Endothelial cell of umbilical vein (primary cell): Measurements from ENCODE around the gene MS4A8. TPM values are rescaled to one million over a fixed set of nuclear protein-coding genes. Genes with fewer than 3 reads are reported as not detected.

Experiments used
- BruUV-seq: library from RNA; stranded (reverse); fragments of 400-500 nt; replicated peaks from 2 replicates; lab custom pipeline; 2021; lab: Mats Ljungman, UMichigan
- CTCF ChIA-PET: fragments of 300-600, 350-600 bp; sonication (Branson Sonifier 250); formaldehyde crosslinking; loops from one replicate; lab custom pipeline; 2021; ENCODE audit warnings: antibody characterized with exemption, inconsistent platforms; lab: Charles Lee
- POLR2A ChIA-PET: fragments of 300-600, 350-600 bp; sonication (Branson Sonifier 250); formaldehyde crosslinking; loops from one replicate; lab custom pipeline; 2021; ENCODE audit warnings: antibody characterized with exemption, inconsistent platforms; lab: Charles Lee
- DNase-seq: peaks from one replicate; pipeline ENCODE4 v3.0.0-alpha.2; 2011; ENCODE audit warnings: low read depth, low spot score
- FAIRE-seq: peaks from 2 replicates; lab custom pipeline; 2011; peaks lifted over from hg19 to GRCh38; lab: Jason Lieb, UNC
- H2AFZ ChIP-seq: 2 replicates; pipeline ENCODE4 v1.6.0; 2012; ENCODE audit warnings: low read depth, low read length, control low read depth, inconsistent platforms
- H3K27ac ChIP-seq: 2 replicates; pipeline ENCODE4 v1.5.1; 2011; ENCODE audit warnings: low read depth, mild to moderate bottlenecking, control low read depth, low read length, moderate library complexity; ENCODE audit not compliant: insufficient read depth
- H3K27me3 ChIP-seq, 2 experiments: 2 replicates each; pipeline versions ENCODE4 v1.6.0 to v1.6.1; 2011; ENCODE audit warnings: low read length in 2 of 2, mixed read lengths in 1 of 2; ENCODE audit not compliant: control insufficient read depth in 2 of 2, insufficient read depth in 2 of 2
- H3K36me3 ChIP-seq, 2 experiments: 2 replicates in 1 of 2; 3 replicates in 1 of 2; pipeline ENCODE4 v1.5.1; 2011; ENCODE audit warnings: low read length in 2 of 2, mild to moderate bottlenecking in 1 of 2, moderate library complexity in 1 of 2; ENCODE audit not compliant: control insufficient read depth in 2 of 2, insufficient read depth in 2 of 2; ENCODE audit errors: extremely low read depth in 1 of 2
- H3K4me1 ChIP-seq: 3 replicates; pipeline ENCODE4 v1.5.1; 2011; ENCODE audit warnings: mild to moderate bottlenecking, low read length; ENCODE audit not compliant: control insufficient read depth, insufficient read depth; ENCODE audit errors: extremely low read depth
- H3K4me2 ChIP-seq: 2 replicates; pipeline ENCODE4 v1.6.1; 2011; ENCODE audit warnings: low read length, control low read depth, mixed read lengths; ENCODE audit not compliant: insufficient read depth
- H3K4me3 ChIP-seq, 3 experiments: fragments of 200-600 bp in 1 of 3; sonication (generic), shearing (Covaris generic) in 1 of 3; replicated peaks in 1 of 3; 2 replicates each; pipeline ENCODE4 v1.5.1; 2011 to 2016; ENCODE audit warnings: control low read depth in 3 of 3, low read length in 3 of 3, mild to moderate bottlenecking in 2 of 3, inconsistent platforms in 1 of 3, low read depth in 1 of 3, moderate library complexity in 1 of 3; ENCODE audit not compliant: insufficient read depth in 1 of 3
- H3K79me2 ChIP-seq: 2 replicates; pipeline ENCODE4 v1.6.0; 2012; ENCODE audit warnings: low read length, inconsistent platforms; ENCODE audit not compliant: control insufficient read depth, insufficient read depth
- H3K9ac ChIP-seq: replicated peaks from 2 replicates; pipeline ENCODE3; 2011; ENCODE audit warnings: low read length, control low read depth; ENCODE audit not compliant: insufficient read depth; ENCODE audit errors: extremely low read depth
- H3K9me1 ChIP-seq: replicated peaks from 3 replicates; pipeline ENCODE4 v1.6.0; 2011; ENCODE audit warnings: mild to moderate bottlenecking, low read length; ENCODE audit not compliant: control insufficient read depth, insufficient read depth; ENCODE audit errors: extremely low read depth
- H3K9me3 ChIP-seq: replicated peaks from 2 replicates; pipeline ENCODE4 v1.5.1; 2012; ENCODE audit warnings: low read length, inconsistent platforms; ENCODE audit not compliant: control insufficient read depth, insufficient read depth
- H4K20me1 ChIP-seq: replicated peaks from 2 replicates; pipeline ENCODE3; 2011; ENCODE audit warnings: mild to moderate bottlenecking, low read length; ENCODE audit not compliant: control insufficient read depth, insufficient read depth; ENCODE audit errors: extremely low read depth
- EZH2 ChIP-seq: IDR thresholded peaks from 2 replicates; pipeline ENCODE4 v1.6.1; 2012; ENCODE audit warnings: borderline replicate concordance, low read depth, mild to moderate bottlenecking, moderate library complexity, low read length, inconsistent platforms; ENCODE audit not compliant: severe bottlenecking
- FOS ChIP-seq: IDR thresholded peaks from 2 replicates; pipeline ENCODE4 v1.6.1; 2011; ENCODE audit warnings: mild to moderate bottlenecking, low read length, moderate library complexity, borderline replicate concordance; ENCODE audit not compliant: insufficient read depth
- GATA2 ChIP-seq: IDR thresholded peaks from 2 replicates; pipeline ENCODE4 v1.7.0; 2011; ENCODE audit warnings: low read depth, mild to moderate bottlenecking, moderate library complexity, mixed read lengths, low read length; ENCODE audit not compliant: insufficient read length, insufficient read depth
- JUN ChIP-seq: IDR thresholded peaks from 2 replicates; pipeline ENCODE4 v1.6.1; 2011; ENCODE audit warnings: borderline replicate concordance, low read depth; ENCODE audit not compliant: insufficient read length, insufficient read depth
- MYC ChIP-seq: IDR thresholded peaks from one replicate; pipeline ENCODE4 v1.6.1; 2011; ENCODE audit warnings: mild to moderate bottlenecking, low read depth, low read length
- POLR2A ChIP-seq: IDR thresholded peaks from 2 replicates; pipeline ENCODE4 v1.6.1; 2012; ENCODE audit warnings: low read depth, mild to moderate bottlenecking, control low read depth, low read length
- dilution Hi-C: fragments of 300-500 bp; cut with MboI; formaldehyde crosslinking; loops from one replicate; pipeline ENCODE4 v1.15.0; 2019; ENCODE audit warnings: low sequenced_read_pairs; ENCODE audit not compliant: extremely low pct_ligation_motif_present
- intact Hi-C: fragments of 100-400 bp; cut with micrococcal nuclease; formaldehyde crosslinking; loops from one replicate; pipeline ENCODE4 v1.10.0; 2022
- polyA plus RNA-seq, 4 experiments: library from polyadenylated mRNA; depleted of rRNA in 3 of 4; stranded (reverse) in 3 of 4; unstranded in 1 of 4; fragments of >200 nt; gene quantifications; 2 replicates each; pipeline versions ENCODE4 v1.2.1 to v1.2.3, GENCODE V29; 2011 to 2012; ENCODE audit warnings: missing spikeins in 1 of 4
- total RNA-seq: library from RNA; stranded (reverse); gene quantifications from 2 replicates; pipeline ENCODE4 v1.2.3, GENCODE V29; 2021
- TF ChIP-seq, protein P1 (sequence below): IDR thresholded peaks from 2 replicates; pipeline ENCODE4 v1.6.1; 2011; ENCODE audit not compliant: insufficient read depth, insufficient read length
- TF ChIP-seq, protein P2 (sequence below), 2 donors: IDR thresholded peaks; 1 replicate in 1 of 2; 2 replicates in 1 of 2; pipeline ENCODE4 v1.5.1; 2011; ENCODE audit warnings: low read length in 2 of 2, mild to moderate bottlenecking in 2 of 2, moderate library complexity in 2 of 2, control low read depth in 1 of 2, inconsistent platforms in 1 of 2, low read depth in 1 of 2; ENCODE audit not compliant: insufficient read depth in 1 of 2; ENCODE audit errors: extremely low read depth in 1 of 2

Gene MS4A8
- total and polyA plus RNA-seq, 2 donors (not counting 3 experiments of a cell fraction or from before 2014, with no cell fraction given) = not detected

DNA sequence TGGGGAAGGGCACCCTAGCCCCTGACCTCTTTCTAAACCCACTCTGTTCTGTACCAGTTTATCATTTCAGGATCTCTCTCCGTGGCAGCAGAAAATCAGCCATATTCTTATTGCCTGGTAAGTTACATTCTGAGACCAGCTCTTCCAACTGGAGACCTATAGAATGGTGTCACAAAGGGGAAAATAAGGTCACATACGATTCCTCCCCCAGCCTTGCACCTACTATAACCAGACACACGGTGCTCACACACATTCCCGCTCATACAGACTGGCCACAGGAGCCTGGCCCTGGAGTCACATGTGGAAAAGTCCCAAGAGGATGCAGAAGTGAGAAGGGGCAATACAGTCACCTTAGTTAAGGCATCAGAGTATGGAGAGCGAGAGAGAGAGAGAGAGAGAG lies 7.5 kb downstream of the MS4A8 start:
- Histone ChIP-seq H3K4me3 (no peak overlapping the region), H3K27me3 (peaks cover 0 to 3% of the 10 kb centered on the region in 2 experiments), H3K36me3 (no peaks in the 10 kb centered on the region), H4K20me1 (no peaks in the 10 kb centered on the region), H3K4me2 (no peak overlapping the region), H3K79me2 (no peaks in the 10 kb centered on the region), H3K4me1 (no peaks in the 10 kb centered on the region), H3K27ac (no peak overlapping the region), H3K9me3 (no peaks in the 10 kb centered on the region), H3K9ac (no peak overlapping the region), H2AFZ (no peak overlapping the region), H3K9me1 (no peaks in the 10 kb centered on the region)
- ChIA-PET POLR2A (no interaction called here), CTCF (interaction anchor here (1.3 kb wide), 1 partner anchor 48 kb away, joined by 3 read pairs; no protein-coding TSS in a partner anchor)
- DNase-seq = no peak
- no TSS peak for BruUV-seq
- intact Hi-C loops = no loop called here
- FAIRE-seq = no peak
- TF ChIP-seq EZH2 (no peak), GATA2 (no peak), MYC (no peak), JUN (no peak), FOS (no peak)
- TF ChIP-seq, protein P1, sequence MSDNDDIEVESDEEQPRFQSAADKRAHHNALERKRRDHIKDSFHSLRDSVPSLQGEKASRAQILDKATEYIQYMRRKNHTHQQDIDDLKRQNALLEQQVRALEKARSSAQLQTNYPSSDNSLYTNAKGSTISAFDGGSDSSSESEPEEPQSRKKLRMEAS = no peak
- dilution Hi-C loops = no loop called here

DNA sequence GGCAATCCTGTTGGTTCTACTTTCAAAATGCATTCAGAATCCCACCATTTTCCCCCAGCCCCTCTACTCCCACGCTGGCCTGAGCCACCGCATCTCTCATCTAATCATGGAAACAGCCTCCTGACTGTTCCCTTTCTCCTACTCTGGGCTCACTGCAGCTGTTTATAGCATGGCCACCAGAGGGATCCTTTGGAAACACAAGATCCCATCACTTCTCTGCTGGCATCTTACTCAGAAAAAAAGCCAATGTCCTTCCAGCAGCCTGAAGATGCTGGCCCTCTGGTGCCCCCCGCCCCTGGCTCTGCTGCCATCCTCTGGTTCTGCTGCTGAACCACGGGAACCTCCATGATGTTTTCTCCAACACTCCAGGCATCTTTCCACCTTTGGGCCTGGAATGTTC lies 11.1 kb downstream of the MS4A8 start:
- no TSS peak for BruUV-seq
- DNase-seq (no peak), FAIRE-seq (no peak)
- no peak overlapping the region for H3K27ac ChIP-seq
- no peak overlapping the region for H2AFZ ChIP-seq
- POLR2A ChIA-PET = no interaction called here
- dilution Hi-C loops = no loop called here
- CTCF ChIA-PET = no interaction called here
- no peaks in the 10 kb centered on the region for H3K9me3 ChIP-seq
- no peak overlapping the region for H3K9ac ChIP-seq
- no peaks in the 10 kb centered on the region for H3K79me2 ChIP-seq
- peaks cover 0 to 3% of the 10 kb centered on the region in 2 experiments for H3K27me3 ChIP-seq
- no peaks in the 10 kb centered on the region for H3K9me1 ChIP-seq
- no peaks in the 10 kb centered on the region for H3K4me1 ChIP-seq
- no peak overlapping the region for H3K4me2 ChIP-seq
- H3K36me3 ChIP-seq = no peaks in the 10 kb centered on the region
- intact Hi-C loops = no loop called here
- H3K4me3 ChIP-seq = no peak overlapping the region
- no peaks in the 10 kb centered on the region for H4K20me1 ChIP-seq
- TF ChIP-seq MYC = no peak
- no peak for TF ChIP-seq POLR2A
- TF ChIP-seq, protein P2, sequence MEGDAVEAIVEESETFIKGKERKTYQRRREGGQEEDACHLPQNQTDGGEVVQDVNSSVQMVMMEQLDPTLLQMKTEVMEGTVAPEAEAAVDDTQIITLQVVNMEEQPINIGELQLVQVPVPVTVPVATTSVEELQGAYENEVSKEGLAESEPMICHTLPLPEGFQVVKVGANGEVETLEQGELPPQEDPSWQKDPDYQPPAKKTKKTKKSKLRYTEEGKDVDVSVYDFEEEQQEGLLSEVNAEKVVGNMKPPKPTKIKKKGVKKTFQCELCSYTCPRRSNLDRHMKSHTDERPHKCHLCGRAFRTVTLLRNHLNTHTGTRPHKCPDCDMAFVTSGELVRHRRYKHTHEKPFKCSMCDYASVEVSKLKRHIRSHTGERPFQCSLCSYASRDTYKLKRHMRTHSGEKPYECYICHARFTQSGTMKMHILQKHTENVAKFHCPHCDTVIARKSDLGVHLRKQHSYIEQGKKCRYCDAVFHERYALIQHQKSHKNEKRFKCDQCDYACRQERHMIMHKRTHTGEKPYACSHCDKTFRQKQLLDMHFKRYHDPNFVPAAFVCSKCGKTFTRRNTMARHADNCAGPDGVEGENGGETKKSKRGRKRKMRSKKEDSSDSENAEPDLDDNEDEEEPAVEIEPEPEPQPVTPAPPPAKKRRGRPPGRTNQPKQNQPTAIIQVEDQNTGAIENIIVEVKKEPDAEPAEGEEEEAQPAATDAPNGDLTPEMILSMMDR (IDR thresholded peaks at IDR 0.05; ENCODE audit: extremely low read depth in 1 of 2, insufficient read depth in 1 of 2, low read depth in 1 of 2, low read length in 2 of 2) = peak; percentile 5 to 7
- TF ChIP-seq FOS = no peak
